ENCODE data around the gene METTL15.
A peak's percentile ranks its signal among the peaks of the same experiment; 100 is the strongest.
"Not testable (repeated sequence)": the region's sequence is repeated elsewhere in the genome, so short reads cannot be mapped to it uniquely, and the experiment has no call there.

METTL15 gene

GRCh38 chr11:28098257-28098656, 9.9 kb upstream of the METTL15 start:
- no peaks in the 10 kb centered on the region for H3K9me3 ChIP-seq (ENCODE audit: control insufficient read depth, low read length)
- H3K4me3 ChIP-seq (ENCODE audit: low read length), result no peak overlapping the region
- no peaks in the 10 kb centered on the region for H3K36me3 ChIP-seq (ENCODE audit: control insufficient read depth, insufficient read depth, low read length, severe bottlenecking)
- H3K9ac ChIP-seq (ENCODE audit: low read length), result no peak overlapping the region
- H3K4me1 ChIP-seq (ENCODE audit: control insufficient read depth, insufficient read depth, low read length), result no peaks in the 10 kb centered on the region
- DNase-seq (ENCODE audit: low read depth), result no peak
- no peaks in the 10 kb centered on the region for H3K27me3 ChIP-seq (replicated peaks; ENCODE audit: control insufficient read depth, insufficient read depth, low read length)

- Histone ChIP-seq H3K9me3 (ENCODE audit: control insufficient read depth, low read length) (no peaks in the 10 kb centered on the region), H3K36me3 (ENCODE audit: control insufficient read depth, insufficient read depth, low read length, severe bottlenecking) (no peaks in the 10 kb centered on the region), H3K4me1 (ENCODE audit: control insufficient read depth, insufficient read depth, low read length) (no peaks in the 10 kb centered on the region), H3K4me3 (ENCODE audit: low read length) (no peak overlapping the region), H3K27me3 (replicated peaks; ENCODE audit: control insufficient read depth, insufficient read depth, low read length) (no peaks in the 10 kb centered on the region), H3K9ac (ENCODE audit: low read length) (no peak overlapping the region)
- no peak for DNase-seq (ENCODE audit: low read depth)
These were observed 8.5 kb upstream of the METTL15 start for GRCh38 chr11:28099715-28100114.

GRCh38 chr11:28100665-28101064, 7.5 kb upstream of the METTL15 start:
- no peaks in the 10 kb centered on the region for H3K36me3 ChIP-seq (ENCODE audit: control insufficient read depth, insufficient read depth, low read length, severe bottlenecking)
- H3K9me3 ChIP-seq (ENCODE audit: control insufficient read depth, low read length), result no peaks in the 10 kb centered on the region
- no peaks in the 10 kb centered on the region for H3K4me1 ChIP-seq (ENCODE audit: control insufficient read depth, insufficient read depth, low read length)
- DNase-seq (ENCODE audit: low read depth), result no peak
- no peak overlapping the region for H3K9ac ChIP-seq (ENCODE audit: low read length)
- no peaks in the 10 kb centered on the region for H3K27me3 ChIP-seq (replicated peaks; ENCODE audit: control insufficient read depth, insufficient read depth, low read length)
- H3K4me3 ChIP-seq (ENCODE audit: low read length), result no peak overlapping the region

- not testable (repeated sequence) for H3K9me3 ChIP-seq (ENCODE audit: control insufficient read depth, low read length); H3K4me1 ChIP-seq (ENCODE audit: control insufficient read depth, insufficient read depth, low read length); DNase-seq (ENCODE audit: low read depth); H3K36me3 ChIP-seq (ENCODE audit: control insufficient read depth, insufficient read depth, low read length, severe bottlenecking); H3K27me3 ChIP-seq (replicated peaks; ENCODE audit: control insufficient read depth, insufficient read depth, low read length); H3K4me3 ChIP-seq (ENCODE audit: low read length); H3K9ac ChIP-seq (ENCODE audit: low read length)
These were observed 5.9 kb upstream of the METTL15 start for GRCh38 chr11:28102300-28102699.

GRCh38 chr11:28104425-28104824, 3.8 kb upstream of the METTL15 start:
- no peak for DNase-seq (ENCODE audit: low read depth)
- Histone ChIP-seq H3K9ac (ENCODE audit: low read length) (no peak overlapping the region), H3K4me1 (ENCODE audit: control insufficient read depth, insufficient read depth, low read length) (peaks cover 11% of the 10 kb centered on the region), H3K4me3 (ENCODE audit: low read length) (no peak overlapping the region), H3K9me3 (ENCODE audit: control insufficient read depth, low read length) (no peaks in the 10 kb centered on the region), H3K36me3 (ENCODE audit: control insufficient read depth, insufficient read depth, low read length, severe bottlenecking) (no peaks in the 10 kb centered on the region), H3K27me3 (replicated peaks; ENCODE audit: control insufficient read depth, insufficient read depth, low read length) (no peaks in the 10 kb centered on the region)

GRCh38 chr11:28104984-28105383, 3.2 kb upstream of the METTL15 start:
- no peak for DNase-seq (ENCODE audit: low read depth)
- Histone ChIP-seq H3K27me3 (replicated peaks; ENCODE audit: control insufficient read depth, insufficient read depth, low read length) (no peaks in the 10 kb centered on the region), H3K4me1 (ENCODE audit: control insufficient read depth, insufficient read depth, low read length) (peaks cover 16% of the 10 kb centered on the region), H3K36me3 (ENCODE audit: control insufficient read depth, insufficient read depth, low read length, severe bottlenecking) (no peaks in the 10 kb centered on the region), H3K9ac (ENCODE audit: low read length) (no peak overlapping the region), H3K9me3 (ENCODE audit: control insufficient read depth, low read length) (no peaks in the 10 kb centered on the region), H3K4me3 (ENCODE audit: low read length) (no peak overlapping the region)

- H3K9ac ChIP-seq (ENCODE audit: low read length), result no peak overlapping the region
- no peaks in the 10 kb centered on the region for H3K9me3 ChIP-seq (ENCODE audit: control insufficient read depth, low read length)
- DNase-seq (ENCODE audit: low read depth), result no peak
- H3K4me1 ChIP-seq (ENCODE audit: control insufficient read depth, insufficient read depth, low read length), result peaks cover 16% of the 10 kb centered on the region
- no peaks in the 10 kb centered on the region for H3K27me3 ChIP-seq (replicated peaks; ENCODE audit: control insufficient read depth, insufficient read depth, low read length)
- H3K4me3 ChIP-seq (ENCODE audit: low read length), result no peak overlapping the region
- H3K36me3 ChIP-seq (ENCODE audit: control insufficient read depth, insufficient read depth, low read length, severe bottlenecking), result no peaks in the 10 kb centered on the region
These were observed 2.3 kb upstream of the METTL15 start for GRCh38 chr11:28105869-28106268.

- DNase-seq (ENCODE audit: low read depth), result no peak
- no peaks in the 10 kb centered on the region for H3K27me3 ChIP-seq (replicated peaks; ENCODE audit: control insufficient read depth, insufficient read depth, low read length)
- peaks cover 23% of the 10 kb centered on the region for H3K4me1 ChIP-seq (ENCODE audit: control insufficient read depth, insufficient read depth, low read length)
- H3K36me3 ChIP-seq (ENCODE audit: control insufficient read depth, insufficient read depth, low read length, severe bottlenecking), result no peaks in the 10 kb centered on the region
- peak overlapping the region; percentile 94 for H3K4me3 ChIP-seq (ENCODE audit: low read length)
- no peaks in the 10 kb centered on the region for H3K9me3 ChIP-seq (ENCODE audit: control insufficient read depth, low read length)
- peak overlapping the region; percentile 91 for H3K9ac ChIP-seq (ENCODE audit: low read length)
These were observed 1.7 kb upstream of the METTL15 start for GRCh38 chr11:28106353-28107043.

- no peaks in the 10 kb centered on the region for H3K36me3 ChIP-seq (ENCODE audit: control insufficient read depth, insufficient read depth, low read length, severe bottlenecking)
- DNase-seq (ENCODE audit: low read depth), result peak; percentile 55
- peaks cover 24% of the 10 kb centered on the region for H3K4me1 ChIP-seq (ENCODE audit: control insufficient read depth, insufficient read depth, low read length)
- no peaks in the 10 kb centered on the region for H3K9me3 ChIP-seq (ENCODE audit: control insufficient read depth, low read length)
- peak overlapping the region; percentile 91 for H3K9ac ChIP-seq (ENCODE audit: low read length)
- H3K4me3 ChIP-seq (ENCODE audit: low read length), result peak overlapping the region; percentile 94
- H3K27me3 ChIP-seq (replicated peaks; ENCODE audit: control insufficient read depth, insufficient read depth, low read length), result no peaks in the 10 kb centered on the region
These were observed 918 bp upstream of the METTL15 start for GRCh38 chr11:28107191-28107749.

- H3K9me3 ChIP-seq (ENCODE audit: control insufficient read depth, low read length), result no peaks in the 10 kb centered on the region
- peaks cover 24% of the 10 kb centered on the region for H3K4me1 ChIP-seq (ENCODE audit: control insufficient read depth, insufficient read depth, low read length)
- no peaks in the 10 kb centered on the region for H3K27me3 ChIP-seq (replicated peaks; ENCODE audit: control insufficient read depth, insufficient read depth, low read length)
- H3K9ac ChIP-seq (ENCODE audit: low read length), result peak overlapping the region; percentile 91
- peaks cover 5% of the 10 kb centered on the region for H3K36me3 ChIP-seq (ENCODE audit: control insufficient read depth, insufficient read depth, low read length, severe bottlenecking)
- peak overlapping the region; percentile 94 for H3K4me3 ChIP-seq (ENCODE audit: low read length)
- peak; percentile 22 for DNase-seq (ENCODE audit: low read depth)
These were observed 770 bp downstream of the METTL15 start for GRCh38 chr11:28108958-28109357.

GRCh38 chr11:28110108-28110820, 2.1 kb downstream of the METTL15 start:
- Histone ChIP-seq H3K9ac (ENCODE audit: low read length) (peak overlapping the region; percentile 93), H3K4me1 (ENCODE audit: control insufficient read depth, insufficient read depth, low read length) (peaks cover 24% of the 10 kb centered on the region), H3K4me3 (ENCODE audit: low read length) (peak overlapping the region; percentile 96), H3K9me3 (ENCODE audit: control insufficient read depth, low read length) (no peaks in the 10 kb centered on the region), H3K36me3 (ENCODE audit: control insufficient read depth, insufficient read depth, low read length, severe bottlenecking) (peaks cover 8% of the 10 kb centered on the region), H3K27me3 (replicated peaks; ENCODE audit: control insufficient read depth, insufficient read depth, low read length) (no peaks in the 10 kb centered on the region)
- peak; percentile 86 for DNase-seq (ENCODE audit: low read depth)

Data from adipocyte (in vitro differentiated cells).